Femur (tissue), 1 donor: Measurements from ENCODE around the gene ALDH1A3.

ENCODE experiments used
- DNase-seq: peaks from one replicate; pipeline ENCODE4 v3.0.0-alpha.2; 2017

Gene ALDH1A3

GRCh38 chr15:100926971-100927756 lies 47.5 kb downstream of the ALDH1A3 start:
- DNase-seq = no peak

GRCh38 chr15:100928632-100929280 lies 49.1 kb downstream of the ALDH1A3 start:
- no peak for DNase-seq

GRCh38 chr15:100929641-100930042 lies 50.0 kb downstream of the ALDH1A3 start:
- DNase-seq = no peak

GRCh38 chr15:100930306-100930848 lies 50.7 kb downstream of the ALDH1A3 start:
- DNase-seq = no peak

- DNase-seq = no peak
Measured at GRCh38 chr15:100931143-100931890, 51.7 kb downstream of the ALDH1A3 start.

GRCh38 chr15:100932676-100933348 lies 53.2 kb downstream of the ALDH1A3 start:
- no peak for DNase-seq

GRCh38 chr15:100934166-100934565 lies 54.5 kb downstream of the ALDH1A3 start:
- no peak for DNase-seq

- no peak for DNase-seq
Measured at GRCh38 chr15:100934726-100935125, 55.1 kb downstream of the ALDH1A3 start.

GRCh38 chr15:100937171-100937570 lies 57.5 kb downstream of the ALDH1A3 start:
- DNase-seq = no peak

- no peak for DNase-seq
Measured at GRCh38 chr15:100939791-100940190, 60.2 kb downstream of the ALDH1A3 start.

- DNase-seq = no peak
Measured at GRCh38 chr15:100940767-100941379, 61.2 kb downstream of the ALDH1A3 start.

GRCh38 chr15:100941536-100941935 lies 61.9 kb downstream of the ALDH1A3 start:
- DNase-seq = no peak

GRCh38 chr15:100942656-100943425 lies 63.2 kb downstream of the ALDH1A3 start:
- no peak for DNase-seq

- no peak for DNase-seq
Measured at GRCh38 chr15:100944244-100944895, 64.7 kb downstream of the ALDH1A3 start.

GRCh38 chr15:100944986-100945385 lies 65.4 kb downstream of the ALDH1A3 start:
- DNase-seq = no peak

- DNase-seq = no peak
Measured at GRCh38 chr15:100947760-100948429, 68.3 kb downstream of the ALDH1A3 start.

GRCh38 chr15:100948430-100948762 lies 68.8 kb downstream of the ALDH1A3 start:
- no peak for DNase-seq

- no peak for DNase-seq
Measured at GRCh38 chr15:100949691-100950090, 70.1 kb downstream of the ALDH1A3 start.

- no peak for DNase-seq
Measured at GRCh38 chr15:100951965-100952364, 72.3 kb downstream of the ALDH1A3 start.

GRCh38 chr15:100952566-100952965 lies 72.9 kb downstream of the ALDH1A3 start:
- DNase-seq = no peak
